HG03060 (cell line): ENCODE results near the gene ARHGAP22.
"Not testable (repeated sequence)": the region's sequence is repeated elsewhere in the genome, so short reads cannot be mapped to it uniquely, and the experiment has no call there.

Experiments
- ATAC-seq: cut with Tn5 transposase; IDR thresholded peaks from one replicate; pipeline ENCODE4 v1.9.1; 2021; ENCODE audit warnings: low read depth, moderate number of reproducible peaks; ENCODE audit not compliant: unreplicated experiment

The ARHGAP22 gene, protein sequence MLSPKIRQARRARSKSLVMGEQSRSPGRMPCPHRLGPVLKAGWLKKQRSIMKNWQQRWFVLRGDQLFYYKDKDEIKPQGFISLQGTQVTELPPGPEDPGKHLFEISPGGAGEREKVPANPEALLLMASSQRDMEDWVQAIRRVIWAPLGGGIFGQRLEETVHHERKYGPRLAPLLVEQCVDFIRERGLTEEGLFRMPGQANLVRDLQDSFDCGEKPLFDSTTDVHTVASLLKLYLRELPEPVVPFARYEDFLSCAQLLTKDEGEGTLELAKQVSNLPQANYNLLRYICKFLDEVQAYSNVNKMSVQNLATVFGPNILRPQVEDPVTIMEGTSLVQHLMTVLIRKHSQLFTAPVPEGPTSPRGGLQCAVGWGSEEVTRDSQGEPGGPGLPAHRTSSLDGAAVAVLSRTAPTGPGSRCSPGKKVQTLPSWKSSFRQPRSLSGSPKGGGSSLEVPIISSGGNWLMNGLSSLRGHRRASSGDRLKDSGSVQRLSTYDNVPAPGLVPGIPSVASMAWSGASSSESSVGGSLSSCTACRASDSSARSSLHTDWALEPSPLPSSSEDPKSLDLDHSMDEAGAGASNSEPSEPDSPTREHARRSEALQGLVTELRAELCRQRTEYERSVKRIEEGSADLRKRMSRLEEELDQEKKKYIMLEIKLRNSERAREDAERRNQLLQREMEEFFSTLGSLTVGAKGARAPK

DNA sequence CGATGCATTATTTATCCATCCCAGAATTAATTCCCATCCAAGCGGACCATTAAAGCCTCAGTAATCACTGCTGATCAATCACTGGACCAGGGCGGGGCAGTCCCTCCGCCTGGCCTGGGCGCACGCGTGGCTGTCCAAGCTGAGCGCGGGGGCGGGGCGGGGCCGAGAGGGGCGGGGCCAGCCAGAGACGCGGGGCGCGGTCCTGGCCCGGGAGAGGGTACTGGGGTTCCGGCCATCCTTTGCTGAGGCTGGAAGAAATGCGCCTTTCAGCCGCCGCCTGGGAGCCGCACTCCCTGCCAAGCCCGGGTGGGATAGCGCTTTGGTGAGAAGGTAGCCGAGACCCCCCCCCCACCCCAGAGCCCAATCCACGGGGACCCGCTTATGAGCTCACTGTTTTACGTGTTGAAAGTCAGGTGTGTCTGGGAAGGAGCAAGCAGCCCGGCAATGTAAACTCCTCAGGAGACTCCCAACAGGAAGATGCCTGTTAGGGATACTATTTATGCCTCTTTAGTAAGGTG lies at the start of gene ARHGAP22:
Gene ARHGAP22 (minus strand): TSS at position 83 of the 518 bp plus-strand sequence. CDS start 277 bp downstream, outside the sequence.
- no peak for ATAC-seq

DNA sequence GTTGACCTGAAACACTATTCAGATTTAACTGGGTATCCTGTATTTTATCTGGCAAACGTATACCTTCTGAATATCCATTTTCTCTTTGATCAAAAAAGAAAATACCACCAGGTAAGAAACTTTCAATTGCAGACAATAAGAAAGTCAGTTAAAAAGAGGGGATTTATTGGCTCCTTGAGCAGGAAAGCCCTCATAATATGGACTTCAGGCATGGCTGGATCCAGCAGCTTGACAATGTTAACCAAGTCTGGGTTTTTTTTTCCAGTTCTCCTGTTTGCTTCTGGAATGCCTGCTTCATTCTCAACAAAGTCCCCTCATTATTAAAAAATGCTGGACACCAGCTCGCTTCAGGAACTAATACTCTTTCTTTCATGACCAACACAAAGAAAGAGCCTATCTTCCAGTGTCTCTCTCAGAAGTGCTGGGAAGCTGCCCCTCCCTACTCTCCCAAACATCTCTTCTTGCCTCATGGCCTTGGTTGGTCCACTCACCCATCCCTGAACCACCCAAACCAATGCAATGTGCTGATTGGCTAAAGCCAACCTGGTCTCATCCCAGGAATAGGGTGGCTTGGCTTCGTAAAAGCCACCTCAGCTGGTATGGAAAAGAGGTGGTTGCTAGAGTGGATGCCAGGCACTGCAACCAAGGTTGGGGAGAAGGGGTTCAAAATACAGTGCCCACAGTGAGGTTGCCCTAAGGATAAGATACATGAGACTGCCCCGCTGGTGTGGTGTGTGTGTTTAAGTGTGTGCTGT lies 49.2 kb upstream of the ARHGAP22 start:
- no peak for ATAC-seq

DNA sequence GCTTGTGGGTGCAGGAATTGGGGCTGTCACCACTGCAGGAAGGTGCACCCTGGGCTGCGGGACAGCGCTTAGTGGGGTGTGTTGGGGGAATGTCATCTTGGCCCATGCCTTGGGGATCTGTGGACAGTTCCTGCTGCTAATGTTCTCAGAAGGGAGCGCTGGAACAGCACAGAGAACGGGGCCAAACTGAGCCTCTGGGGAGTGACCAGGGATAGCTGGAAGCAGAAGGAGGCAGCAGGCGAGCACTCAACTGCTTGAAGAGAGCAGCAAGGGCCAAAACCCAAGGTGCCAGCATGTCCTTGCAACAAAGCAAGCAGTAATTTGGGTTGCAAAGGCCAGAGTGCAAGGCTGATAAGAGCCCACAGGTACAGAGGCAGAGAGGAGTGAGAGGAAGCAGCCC lies 48.5 kb upstream of the ARHGAP22 start:
- no peak for ATAC-seq

DNA sequence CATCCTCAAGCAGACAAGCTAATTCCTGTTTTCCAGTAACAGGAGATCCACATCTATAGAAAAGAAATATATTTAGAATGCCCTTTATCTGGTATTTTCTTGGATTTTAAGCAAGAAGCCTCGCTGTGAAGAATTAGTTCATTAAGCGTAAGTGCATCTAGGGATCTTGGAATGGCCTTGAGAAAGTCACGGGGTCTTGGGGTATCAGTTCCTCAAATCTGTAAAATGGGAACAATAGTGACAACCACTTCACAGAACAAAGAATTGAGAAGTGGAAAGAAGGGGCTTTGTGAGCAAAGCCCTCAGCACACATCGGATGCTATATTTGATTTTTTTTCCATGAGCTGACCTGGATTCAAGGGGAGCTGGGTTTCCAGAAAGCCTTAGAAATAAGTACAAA lies 47.5 kb upstream of the ARHGAP22 start:
- ATAC-seq, result no peak

DNA sequence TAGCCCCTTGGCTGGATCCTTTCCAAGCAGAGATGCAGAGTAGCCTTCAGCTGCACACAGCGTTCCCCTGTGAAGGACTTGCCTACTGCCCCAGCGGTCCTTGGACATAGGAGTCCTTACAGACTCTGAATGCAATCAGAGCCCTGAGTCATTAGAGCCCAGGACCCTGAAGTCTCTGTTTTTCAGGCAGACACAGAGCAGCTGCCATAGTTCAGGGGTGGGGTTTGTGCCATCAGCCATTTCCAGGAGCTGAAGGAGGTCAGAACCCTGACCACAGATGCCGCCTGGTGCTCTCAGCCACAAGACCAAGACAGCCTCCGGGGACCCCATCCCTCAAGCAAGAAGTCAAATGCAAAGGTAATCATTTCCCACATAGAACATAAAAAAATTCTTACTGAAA lies 47.0 kb upstream of the ARHGAP22 start:
- no peak for ATAC-seq

DNA sequence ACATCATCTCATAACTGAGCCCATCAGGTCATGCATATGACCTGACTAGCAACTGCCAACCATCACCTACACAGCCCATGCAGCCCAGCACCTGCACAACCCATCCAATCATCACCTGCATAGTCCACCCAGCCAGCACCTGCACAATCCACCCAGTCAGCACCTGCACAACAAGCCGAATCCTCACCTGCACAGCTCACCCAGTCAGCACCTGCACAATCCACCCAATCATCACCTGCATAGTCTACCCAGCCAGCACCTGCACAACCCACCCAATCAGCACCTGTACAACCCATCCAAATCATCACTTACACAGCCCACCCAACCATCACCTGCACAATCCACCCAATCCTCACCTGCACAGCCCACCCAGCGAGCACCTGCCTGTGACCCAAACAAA lies 46.4 kb upstream of the ARHGAP22 start:
- ATAC-seq, result no peak

DNA sequence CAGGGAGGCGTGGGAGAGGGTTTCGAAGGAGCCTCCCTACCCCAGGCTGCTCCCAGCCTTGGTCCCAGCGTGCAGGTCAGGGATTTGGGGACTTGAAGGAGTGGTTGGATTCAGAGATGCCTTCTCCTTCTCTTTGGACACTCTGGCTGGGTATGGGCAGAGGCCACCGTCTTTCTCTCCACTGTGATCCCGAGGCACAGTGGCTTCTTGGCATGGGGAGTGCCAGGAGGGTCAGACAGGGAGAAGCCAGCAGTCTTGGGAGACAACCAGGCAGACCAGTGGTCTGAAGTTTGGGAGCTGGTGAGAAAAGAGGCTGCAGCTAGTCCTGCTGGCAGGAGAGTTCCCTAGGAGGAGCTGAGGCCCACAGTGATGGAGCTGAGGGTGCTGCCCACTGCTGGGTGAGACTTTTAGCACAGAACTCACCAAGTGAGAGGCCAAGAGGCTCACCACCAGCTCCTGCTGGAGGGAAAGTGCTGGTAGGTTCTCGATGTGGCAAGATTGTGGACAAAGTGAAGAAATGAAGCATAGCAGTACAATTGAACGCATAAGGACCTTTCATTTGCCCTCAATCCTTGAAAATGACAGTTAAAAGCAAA lies 44.6 kb upstream of the ARHGAP22 start:
- ATAC-seq, result no peak

DNA sequence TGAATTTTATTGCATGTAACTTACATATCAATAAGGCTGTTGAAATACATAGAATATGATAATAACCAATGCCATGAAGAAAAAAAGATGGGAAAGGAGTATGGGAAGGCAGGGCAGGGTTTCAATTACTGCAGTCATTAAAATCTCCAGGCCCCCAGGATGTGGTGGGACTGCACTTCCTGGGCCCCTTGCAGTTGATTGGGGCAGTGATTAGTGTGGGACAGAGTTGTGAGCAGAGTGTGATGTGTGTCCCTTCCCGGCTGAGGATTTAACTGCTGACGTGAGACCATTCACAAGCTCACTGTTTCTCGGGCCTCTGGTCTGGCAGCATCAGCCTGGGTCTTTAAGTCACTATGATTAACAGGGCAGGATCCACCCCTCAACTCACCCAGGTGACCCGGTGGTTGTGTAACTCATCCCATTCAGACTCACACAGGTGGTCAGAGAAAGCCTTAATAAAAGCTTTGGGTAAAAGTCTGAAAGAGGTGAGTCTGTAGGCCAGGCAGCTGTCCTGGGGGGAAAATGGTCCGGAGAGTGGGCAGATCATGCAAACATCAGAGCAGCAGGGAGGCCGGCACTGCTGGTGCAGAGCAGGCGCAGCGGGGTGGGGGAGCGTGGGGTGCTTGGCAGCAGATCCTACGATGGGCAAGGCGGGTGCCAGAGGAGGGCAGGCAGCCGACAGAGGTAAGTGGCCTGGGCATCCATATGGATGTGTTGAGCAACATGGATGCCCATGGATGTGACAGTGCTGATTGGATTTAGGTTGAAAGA lies 43.5 kb upstream of the ARHGAP22 start:
- no peak for ATAC-seq

DNA sequence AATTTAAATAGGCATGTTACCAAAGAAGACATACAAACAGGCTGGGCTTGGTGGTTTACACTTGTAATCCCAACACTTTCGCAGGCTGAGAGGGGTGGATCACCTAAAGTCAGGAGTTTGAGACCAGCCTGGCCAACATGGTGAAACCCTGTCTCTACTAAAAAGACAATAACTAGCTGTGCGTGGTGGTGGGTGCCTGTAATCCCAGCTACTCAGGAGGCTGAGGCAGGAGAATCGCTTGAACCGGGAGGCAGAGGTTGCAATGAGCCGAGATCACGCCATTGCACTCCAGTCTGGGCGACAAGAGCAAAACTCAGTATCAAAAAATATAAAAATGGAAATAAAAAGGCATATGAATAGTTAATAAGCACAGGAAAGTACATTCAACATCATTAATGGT lies 42.2 kb upstream of the ARHGAP22 start:
- ATAC-seq, result not testable (repeated sequence)

DNA sequence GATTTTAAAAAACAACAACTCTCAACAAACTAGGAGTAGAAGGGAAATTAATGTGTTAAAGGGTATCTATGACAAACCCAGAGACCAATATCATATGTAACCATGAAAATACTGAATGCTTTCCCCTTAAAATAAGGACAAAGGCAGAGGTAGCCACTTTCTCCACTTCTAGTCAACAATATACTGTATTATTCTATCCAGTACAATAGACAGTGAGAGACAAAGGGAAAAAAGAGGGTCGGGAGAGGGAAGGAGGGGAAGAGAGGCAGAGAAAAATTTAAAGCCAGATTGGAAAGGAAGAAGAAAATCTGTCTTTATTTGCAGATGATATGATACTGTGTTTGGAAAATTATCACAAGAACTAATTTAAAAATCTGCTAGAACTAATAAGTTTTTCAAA lies 40.7 kb upstream of the ARHGAP22 start:
- ATAC-seq, result no peak

DNA sequence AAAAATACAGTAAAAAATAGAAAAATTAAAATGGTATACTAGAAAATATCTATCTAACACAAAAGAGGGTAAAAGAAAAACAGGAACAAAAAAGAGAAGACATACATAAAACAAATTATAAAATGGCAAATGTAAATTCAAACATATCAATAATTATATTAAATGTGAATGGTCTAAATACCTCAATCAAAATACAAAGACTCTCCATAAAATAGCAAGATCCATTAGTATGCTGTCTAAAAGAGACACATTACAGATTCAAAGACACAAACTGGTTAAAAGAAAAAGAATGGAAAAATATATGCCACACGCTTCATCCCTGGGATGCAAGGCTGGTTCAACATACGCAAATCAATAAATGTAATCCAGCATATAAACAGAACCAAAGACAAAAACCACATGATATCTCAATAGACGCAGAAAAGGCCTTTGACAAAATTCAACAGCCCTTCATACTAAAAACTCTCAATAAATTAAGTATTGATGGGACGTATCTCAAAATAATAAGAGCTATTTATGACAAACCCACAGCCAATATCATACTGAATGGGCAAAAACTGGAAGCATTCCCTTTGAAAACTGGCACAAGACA lies 36.3 kb upstream of the ARHGAP22 start:
- ATAC-seq, result not testable (repeated sequence)

DNA sequence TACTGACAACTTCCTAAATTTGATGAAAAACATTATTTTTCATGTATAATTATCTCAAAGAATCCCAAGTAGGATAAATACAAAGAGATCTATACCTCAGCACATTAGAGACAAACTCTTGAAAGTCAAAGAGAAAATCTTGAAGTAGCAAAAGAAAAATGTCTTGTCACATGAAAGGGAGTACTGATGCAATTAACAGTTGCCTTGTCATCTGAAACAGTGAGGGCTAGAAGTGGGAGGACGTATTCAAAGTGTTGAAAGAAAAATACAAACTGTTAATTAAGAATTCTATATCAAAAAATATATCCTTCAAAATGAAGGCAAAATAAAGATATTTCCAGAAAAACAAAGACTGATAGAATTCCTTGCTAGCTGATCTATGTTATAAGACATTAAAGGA lies 35.5 kb upstream of the ARHGAP22 start:
- ATAC-seq, result no peak

DNA sequence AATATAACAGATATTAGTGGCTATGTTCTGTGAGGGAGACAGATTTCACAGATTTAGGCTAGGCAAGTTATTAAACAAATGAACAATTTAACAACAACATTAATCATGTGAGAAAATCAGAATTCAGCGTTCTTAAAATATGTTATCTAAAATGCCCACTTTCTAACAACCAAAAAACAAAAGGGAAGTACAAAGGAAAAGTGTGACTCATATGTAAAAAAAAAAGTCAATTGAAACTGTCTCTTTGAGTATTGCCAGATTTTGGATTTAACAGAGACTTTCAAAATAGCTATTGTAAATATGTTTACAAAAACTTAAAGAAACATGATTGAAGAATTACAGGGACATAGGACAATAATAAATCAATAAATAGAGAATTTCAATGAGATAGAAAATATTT lies 34.8 kb upstream of the ARHGAP22 start:
- ATAC-seq, result no peak

DNA sequence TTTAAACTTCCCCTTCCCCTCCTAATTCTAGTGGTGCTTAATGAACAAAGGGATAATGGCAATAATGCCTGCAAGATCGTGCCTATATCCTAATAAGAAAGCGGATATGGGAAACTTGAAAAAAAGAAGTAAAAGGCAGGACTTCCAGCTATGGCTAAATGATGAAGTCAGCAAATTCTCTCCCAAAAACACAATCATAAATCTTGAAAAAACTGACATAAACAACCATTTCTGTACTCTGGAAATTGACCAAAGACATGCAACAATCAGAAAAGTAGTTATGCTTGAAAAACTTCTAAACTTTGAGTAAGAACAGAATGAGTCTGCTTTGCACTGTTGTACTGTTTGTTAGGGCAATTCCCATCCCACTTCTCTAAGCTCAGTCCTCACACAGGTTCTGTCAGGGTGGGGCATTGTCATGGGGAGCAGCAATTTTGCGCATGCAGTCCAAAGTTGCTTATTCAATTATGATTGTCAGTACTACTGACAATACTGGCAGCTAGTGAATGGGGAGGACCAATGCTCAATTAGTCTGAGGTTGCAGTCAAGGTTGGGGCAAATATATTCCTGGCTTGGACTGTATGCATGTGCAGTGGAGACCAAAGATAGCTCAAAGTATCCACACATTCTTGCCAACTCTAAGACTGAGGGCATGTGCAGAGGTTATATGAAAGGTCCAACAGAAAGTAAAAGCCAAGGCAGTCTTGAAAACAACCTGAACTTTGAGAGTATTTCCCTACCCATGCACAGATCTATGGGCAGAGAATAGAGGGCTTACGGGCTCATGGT lies 34.1 kb upstream of the ARHGAP22 start:
- no peak for ATAC-seq

DNA sequence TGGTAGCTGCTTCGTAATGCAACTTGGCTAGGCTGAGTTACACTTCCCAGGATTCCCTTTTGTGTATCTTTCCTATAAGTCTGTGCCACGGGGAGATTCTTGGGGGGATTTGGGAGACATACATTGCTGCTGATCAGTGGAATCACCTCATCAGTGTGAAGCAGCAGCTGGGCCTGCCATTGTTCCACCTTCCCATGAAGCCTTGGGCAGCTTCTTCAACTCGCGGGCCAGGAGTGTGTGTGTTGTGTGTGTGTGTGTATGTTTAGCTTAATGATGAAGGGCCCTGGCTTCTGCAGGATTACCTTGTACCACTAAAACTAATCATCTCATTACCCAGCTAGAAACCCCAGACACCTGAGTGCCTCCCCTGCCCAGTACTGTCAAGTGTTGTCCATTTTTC lies 33.3 kb upstream of the ARHGAP22 start:
- no peak for ATAC-seq

DNA sequence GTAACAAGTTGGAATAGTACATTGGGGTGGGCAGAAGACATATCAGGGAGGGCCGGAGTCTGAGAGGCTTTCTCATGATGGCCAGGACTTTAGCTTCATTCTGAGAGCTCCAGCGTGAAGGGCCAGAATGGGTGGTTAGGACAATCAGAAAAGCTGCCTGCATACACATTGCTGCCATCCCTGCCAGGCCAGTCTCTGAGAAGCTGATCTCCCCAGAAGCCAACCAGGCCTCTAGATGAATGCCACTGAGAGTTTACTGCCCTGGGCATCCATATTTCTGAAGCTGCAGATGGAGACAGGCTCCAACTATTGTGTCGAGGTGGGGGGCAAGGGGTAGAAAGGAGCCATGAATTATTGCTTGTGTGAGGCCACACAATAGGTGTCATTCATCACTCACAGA lies 32.0 kb upstream of the ARHGAP22 start:
- ATAC-seq, result no peak

DNA sequence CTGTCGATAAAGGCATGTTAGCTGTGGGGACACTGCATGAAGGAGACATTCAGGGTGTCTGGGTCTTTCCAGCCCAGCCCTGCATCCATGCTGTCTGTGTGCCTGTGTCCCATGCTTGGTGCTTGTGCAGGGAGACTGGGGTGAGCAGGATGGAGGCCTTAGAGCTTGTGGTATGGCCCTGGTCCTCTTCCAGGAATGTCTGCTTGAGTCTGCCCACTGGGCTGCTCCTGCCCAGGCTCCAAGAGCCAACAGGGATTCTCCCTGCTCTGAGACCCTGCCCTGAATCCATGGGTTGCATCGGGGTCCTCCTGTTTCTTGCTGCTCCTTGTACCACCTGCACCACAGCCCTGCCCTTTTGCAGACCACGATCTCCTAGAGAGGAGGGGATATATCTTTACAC lies 31.4 kb upstream of the ARHGAP22 start:
- ATAC-seq, result no peak

DNA sequence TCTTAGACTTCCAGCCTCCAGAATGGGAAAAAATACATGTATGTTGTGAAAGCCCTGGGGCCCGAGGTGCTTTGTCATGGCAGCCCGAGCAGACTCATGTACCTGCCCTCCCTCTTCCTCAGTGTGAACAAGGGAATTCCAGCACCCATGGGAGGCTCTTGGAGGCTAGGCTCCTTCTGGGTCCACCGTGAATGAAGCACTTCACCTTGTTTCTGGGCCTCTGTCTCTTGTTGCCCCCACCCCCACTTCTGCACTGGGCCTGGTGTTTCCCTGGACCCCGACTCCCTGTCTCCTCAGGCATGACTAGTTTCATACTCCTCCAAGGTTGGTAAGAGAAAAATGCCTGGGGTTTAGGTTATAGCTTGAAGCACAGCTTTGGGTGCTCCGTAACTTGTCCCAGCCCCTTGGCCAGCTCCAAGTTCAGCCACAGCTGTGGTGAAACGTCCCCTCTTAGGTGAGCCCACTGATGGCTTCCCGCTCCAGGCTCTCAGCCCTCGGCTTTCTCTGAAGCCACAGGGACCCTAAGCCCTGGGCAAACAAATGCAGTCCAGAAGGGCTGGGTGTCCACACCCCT lies 30.2 kb upstream of the ARHGAP22 start:
- no peak for ATAC-seq
